Endodermal cell (in vitro differentiated cells): ENCODE measurements around the gene APOL1. TPM values are rescaled to one million over a fixed set of nuclear protein-coding genes. Genes with fewer than 3 reads are reported as not detected.

Source experiments
- DNase-seq: peaks from one replicate; pipeline ENCODE4 v3.0.0-alpha.2; 2017
- H3K27ac ChIP-seq: 2 replicates; pipeline ENCODE4 v1.5.1; 2013; ENCODE audit warnings: mild to moderate bottlenecking, low read depth, low read length, moderate library complexity
- H3K27me3 ChIP-seq: 2 replicates; pipeline ENCODE4 v1.6.1; 2013; ENCODE audit warnings: mild to moderate bottlenecking, low read length, moderate library complexity; ENCODE audit not compliant: insufficient read depth, control insufficient read depth, poor library complexity, severe bottlenecking
- H3K36me3 ChIP-seq: 2 replicates; pipeline ENCODE4 v1.7.0; 2013; ENCODE audit warnings: mild to moderate bottlenecking, low read length, moderate library complexity; ENCODE audit not compliant: control insufficient read depth, insufficient read depth
- H3K4me1 ChIP-seq: one replicate; pipeline ENCODE4 v1.7.0; 2013; ENCODE audit warnings: low read length; ENCODE audit not compliant: control insufficient read depth, insufficient read depth
- H3K4me3 ChIP-seq: 2 replicates; pipeline ENCODE4 v1.5.1; 2013; ENCODE audit warnings: mild to moderate bottlenecking, low read length, moderate library complexity
- H3K9ac ChIP-seq: 2 replicates; pipeline ENCODE4 v1.6.1; 2013; ENCODE audit warnings: mild to moderate bottlenecking, low read length, moderate library complexity; ENCODE audit not compliant: poor library complexity, severe bottlenecking; ENCODE audit errors: extremely low read depth
- H3K9me3 ChIP-seq: 2 replicates; pipeline ENCODE4 v1.6.1; 2013; ENCODE audit warnings: mild to moderate bottlenecking, low read length, moderate library complexity; ENCODE audit not compliant: control insufficient read depth
- H3K27ac Mint-ChIP-seq: 2 replicates; pipeline ENCODE4 v1.8.0; 2020; ENCODE audit warnings: mixed read lengths
- H3K27me3 Mint-ChIP-seq: 2 replicates; pipeline ENCODE4 v1.8.0; 2021; ENCODE audit warnings: mild to moderate bottlenecking, mixed read lengths; ENCODE audit not compliant: insufficient read depth
- H3K36me3 Mint-ChIP-seq: 2 replicates; pipeline ENCODE4 v1.8.0; 2020; ENCODE audit warnings: low read depth, mixed read lengths
- H3K4me1 Mint-ChIP-seq: 2 replicates; pipeline ENCODE4 v1.8.0; 2020; ENCODE audit warnings: mixed read lengths
- H3K4me3 Mint-ChIP-seq: 2 replicates; pipeline ENCODE4 v1.8.0; 2020; ENCODE audit warnings: mild to moderate bottlenecking, moderate library complexity, mixed read lengths
- H3K9me3 Mint-ChIP-seq: 2 replicates; pipeline ENCODE4 v1.8.0; 2020; ENCODE audit warnings: mild to moderate bottlenecking, mixed read lengths
- WGBS, 2 experiments: methylation state at CpG; one replicate each; pipeline versions ENCODE4 v1.1.5 to v1.1.7; 2013; ENCODE audit warnings: missing lambda C conversion rate in 2 of 2, mixed read lengths in 1 of 2; ENCODE audit not compliant: insufficient coverage in 1 of 2, insufficient read length in 1 of 2; 5-methylcytosine and 5-hydroxymethylcytosine counted together
- total RNA-seq, 2 donors: library from RNA; stranded (reverse); fragmentation: NEBNext Ultra II Directional in 1 of 2; extraction: Animal tissue kit (Norgen Biotek cat#: 25700) in 1 of 2; gene quantifications; 2 replicates in 1 of 2; 3 replicates in 1 of 2; pipeline ENCODE4 v1.2.1, GENCODE V29; 2021
- TF ChIP-seq, protein P1 (sequence below): fragments of 200-600 bp; sonication (generic); conservative IDR thresholded peaks from 2 replicates; pipeline ENCODE4 v1.5.0; 2021; ENCODE audit warnings: antibody characterized with exemption, mild to moderate bottlenecking

APOL1 gene
- total RNA-seq, 2 donors from 2014 or later, result 0.11 to 0.22 TPM

DNA sequence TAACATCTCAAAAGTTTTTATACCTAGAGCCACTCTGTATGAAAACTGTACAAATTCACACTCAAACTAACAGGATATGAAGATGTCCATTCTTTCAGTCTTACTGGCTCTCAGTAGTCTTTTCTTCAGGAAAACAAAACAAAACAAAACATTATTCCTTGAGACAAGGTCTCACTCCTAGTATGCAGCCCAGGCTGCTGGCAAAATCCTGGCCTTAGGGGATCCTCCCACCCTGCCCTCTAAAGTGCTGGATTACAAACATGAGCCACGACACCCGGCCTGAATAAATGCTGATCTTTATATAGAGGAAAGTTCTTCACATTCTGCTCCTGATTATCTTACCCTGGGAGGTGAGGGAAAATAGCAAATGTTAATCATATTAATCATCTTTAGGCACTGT is 18.7 kb upstream of the APOL1 start:
- Histone ChIP-seq H3K9ac (no peak overlapping the region), H3K27me3 (no peaks in the 10 kb centered on the region), H3K4me1 (no peaks in the 10 kb centered on the region), H3K9me3 (no peaks in the 10 kb centered on the region), H3K27ac (no peak overlapping the region), H3K4me3 (no peak overlapping the region), H3K36me3 (no peaks in the 10 kb centered on the region)
- Mint-ChIP-seq H3K9me3 (no peaks in the 10 kb centered on the region), H3K36me3 (no peaks in the 10 kb centered on the region), H3K4me3 (no peak overlapping the region), H3K27me3 (no peaks in the 10 kb centered on the region), H3K4me1 (peaks cover 13% of the 10 kb centered on the region), H3K27ac (no peak overlapping the region)
- no peak for DNase-seq
- TF ChIP-seq, protein P1, sequence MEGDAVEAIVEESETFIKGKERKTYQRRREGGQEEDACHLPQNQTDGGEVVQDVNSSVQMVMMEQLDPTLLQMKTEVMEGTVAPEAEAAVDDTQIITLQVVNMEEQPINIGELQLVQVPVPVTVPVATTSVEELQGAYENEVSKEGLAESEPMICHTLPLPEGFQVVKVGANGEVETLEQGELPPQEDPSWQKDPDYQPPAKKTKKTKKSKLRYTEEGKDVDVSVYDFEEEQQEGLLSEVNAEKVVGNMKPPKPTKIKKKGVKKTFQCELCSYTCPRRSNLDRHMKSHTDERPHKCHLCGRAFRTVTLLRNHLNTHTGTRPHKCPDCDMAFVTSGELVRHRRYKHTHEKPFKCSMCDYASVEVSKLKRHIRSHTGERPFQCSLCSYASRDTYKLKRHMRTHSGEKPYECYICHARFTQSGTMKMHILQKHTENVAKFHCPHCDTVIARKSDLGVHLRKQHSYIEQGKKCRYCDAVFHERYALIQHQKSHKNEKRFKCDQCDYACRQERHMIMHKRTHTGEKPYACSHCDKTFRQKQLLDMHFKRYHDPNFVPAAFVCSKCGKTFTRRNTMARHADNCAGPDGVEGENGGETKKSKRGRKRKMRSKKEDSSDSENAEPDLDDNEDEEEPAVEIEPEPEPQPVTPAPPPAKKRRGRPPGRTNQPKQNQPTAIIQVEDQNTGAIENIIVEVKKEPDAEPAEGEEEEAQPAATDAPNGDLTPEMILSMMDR, result no peak
- 85% methylated on average over 2 of the region's 2 CpGs; no CpG with 5 or more reads in 1 of the 2 experiments for WGBS, 2 experiments

DNA sequence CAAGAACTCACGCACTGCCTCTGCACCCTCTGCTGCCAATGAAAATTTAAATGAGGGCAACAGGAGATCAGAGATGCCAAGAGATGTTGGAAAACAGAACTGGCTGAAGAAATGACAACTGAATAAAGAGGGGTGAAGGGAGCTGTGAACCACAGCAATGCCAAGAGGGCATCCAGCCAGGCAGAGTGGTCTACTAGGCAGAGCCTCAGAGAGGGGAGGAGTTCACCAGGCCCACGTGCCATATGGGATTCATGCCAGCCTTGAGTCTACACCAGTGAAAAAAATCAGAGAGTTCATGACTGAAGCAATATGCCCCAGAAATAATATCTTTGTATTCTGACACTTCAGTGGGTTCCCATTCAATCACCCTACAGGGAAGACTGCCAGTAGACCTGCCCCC is 18.0 kb upstream of the APOL1 start:
- no peaks in the 10 kb centered on the region for H3K4me1 ChIP-seq
- Mint-ChIP-seq H3K9me3 (no peaks in the 10 kb centered on the region), H3K36me3 (no peaks in the 10 kb centered on the region), H3K4me3 (no peak overlapping the region), H3K27ac (no peak overlapping the region), H3K4me1 (peaks cover 20% of the 10 kb centered on the region), H3K27me3 (no peaks in the 10 kb centered on the region)
- no peak for DNase-seq
- H3K36me3 ChIP-seq, result no peaks in the 10 kb centered on the region
- no peaks in the 10 kb centered on the region for H3K9me3 ChIP-seq
- 81 to 93% methylated on average over 2 of the region's 2 CpGs for WGBS, 2 experiments
- no peak overlapping the region for H3K27ac ChIP-seq
- H3K9ac ChIP-seq, result no peak overlapping the region
- H3K27me3 ChIP-seq, result no peaks in the 10 kb centered on the region
- TF ChIP-seq, protein P1, result no peak
- H3K4me3 ChIP-seq, result no peak overlapping the region

DNA sequence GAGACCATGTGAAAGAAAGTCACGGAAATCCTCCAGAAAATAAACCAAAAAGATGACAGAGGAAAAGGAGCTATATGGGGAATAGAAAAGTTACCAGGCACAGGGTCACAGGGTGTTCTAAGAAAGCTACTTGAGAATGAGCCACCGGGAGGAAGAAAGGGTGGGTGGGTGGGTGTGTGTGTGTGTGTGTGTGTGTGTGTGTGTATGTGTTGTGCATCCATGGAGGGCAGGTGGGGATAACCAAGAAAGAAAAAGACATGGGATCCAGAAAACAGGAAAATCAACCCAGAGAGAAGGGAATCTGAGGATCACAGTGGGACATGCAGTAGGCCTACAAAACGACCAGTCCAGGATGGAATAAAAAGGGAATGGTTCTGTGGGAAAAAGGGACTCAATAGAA is 17.3 kb upstream of the APOL1 start:
- Histone ChIP-seq H3K36me3 (no peaks in the 10 kb centered on the region), H3K27ac (no peak overlapping the region), H3K4me1 (no peaks in the 10 kb centered on the region), H3K9me3 (no peaks in the 10 kb centered on the region), H3K4me3 (no peak overlapping the region), H3K27me3 (no peaks in the 10 kb centered on the region), H3K9ac (no peak overlapping the region)
- no peak for DNase-seq
- TF ChIP-seq, protein P1, result no peak
- no peak overlapping the region for H3K4me3 Mint-ChIP-seq
- peaks cover 21% of the 10 kb centered on the region for H3K4me1 Mint-ChIP-seq
- no peaks in the 10 kb centered on the region for H3K27me3 Mint-ChIP-seq
- H3K36me3 Mint-ChIP-seq, result no peaks in the 10 kb centered on the region
- no peak overlapping the region for H3K27ac Mint-ChIP-seq
- no peaks in the 10 kb centered on the region for H3K9me3 Mint-ChIP-seq
- 89 to 100% methylated on average over 3 of the region's 3 CpGs for WGBS, 2 experiments
